ENCODE results near the gene ZDHHC11. TPM values are rescaled to one million over a fixed set of nuclear protein-coding genes. Genes with fewer than 3 reads are reported as not detected.
"Not testable (repeated sequence)": the region's sequence is repeated elsewhere in the genome, so short reads cannot be mapped to it uniquely, and the experiment has no call there.

Gene ZDHHC11
- total and polyA plus RNA-seq, 5 donors from 2014 or later, result 18.3 TPM; not detected in 4

DNA sequence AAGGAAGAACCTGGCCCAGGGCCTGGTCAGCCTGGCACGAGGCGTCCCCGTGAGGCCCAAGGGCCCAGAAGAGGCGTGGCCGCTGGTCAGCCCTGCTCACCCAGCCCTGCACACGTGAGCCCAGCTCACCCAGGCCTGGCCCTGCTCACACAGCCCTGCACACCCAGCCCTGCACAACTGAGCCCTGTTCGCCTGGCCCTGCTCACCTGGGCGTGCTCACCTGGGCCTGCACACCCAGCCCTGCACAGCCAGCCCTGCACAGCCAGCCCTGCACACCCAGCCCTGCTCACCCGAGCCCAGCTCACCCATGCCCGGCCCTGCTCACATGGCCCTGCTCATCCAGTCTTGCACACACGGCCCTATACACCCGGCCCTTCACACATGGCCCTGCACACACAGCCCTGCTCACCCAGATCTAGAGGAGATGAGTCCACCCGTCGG is 2.1 kb downstream of the ZDHHC11 start:
- Histone ChIP-seq H3K27me3 (ENCODE audit: control insufficient read depth, insufficient read depth, low read length) (no peaks in the 10 kb centered on the region), H3K27ac (ENCODE audit: insufficient read depth, low read length, poor library complexity, severe bottlenecking) (no peak overlapping the region), H3K36me3 (ENCODE audit: control insufficient read depth, insufficient read depth, low read length) (no peaks in the 10 kb centered on the region), H3K4me3 (ENCODE audit: low read depth, low read length) (no peak overlapping the region), H3K9me3 (ENCODE audit: control insufficient read depth in 2 of 2, low read length in 2 of 2) (no peaks in the 10 kb centered on the region), H3K4me1 (ENCODE audit: control insufficient read depth, insufficient read depth, low read length, poor library complexity, severe bottlenecking) (no peaks in the 10 kb centered on the region)
- no peak for DNase-seq
- no peak for ATAC-seq (ENCODE audit: low read depth in 2 of 2)
- Mint-ChIP-seq H3K9me3 (no peaks in the 10 kb centered on the region), H3K27ac (no peak overlapping the region), H3K27me3 (no peaks in the 10 kb centered on the region), H3K4me1 (peaks cover 0 to 7% (median 2%) of the 10 kb centered on the region in 4 donors), H3K4me3 (no peak overlapping the region), H3K36me3 (peaks cover 5% of the 10 kb centered on the region)

DNA sequence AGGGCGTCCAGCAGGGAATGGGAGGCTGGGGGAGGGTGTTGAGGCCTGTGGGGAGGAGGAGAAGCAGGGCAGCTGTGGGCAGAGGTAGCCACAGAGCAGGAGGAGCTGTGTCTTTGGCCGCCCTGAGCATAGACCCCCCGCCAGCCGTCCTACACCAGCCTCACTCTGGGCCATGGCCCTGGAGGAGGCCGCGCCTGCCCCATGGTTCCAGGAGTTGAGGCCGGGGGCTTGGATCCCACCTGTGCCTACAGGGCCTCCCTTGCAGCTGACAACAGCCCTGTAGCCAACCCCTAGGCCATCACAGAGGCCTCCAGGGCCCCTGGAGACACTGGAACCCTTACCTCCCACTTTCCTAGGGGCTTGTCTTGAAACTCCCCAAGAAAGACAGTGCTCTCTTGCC is 3.0 kb downstream of the ZDHHC11 start:
- H3K36me3 ChIP-seq (ENCODE audit: control insufficient read depth, insufficient read depth, low read length); H3K4me1 Mint-ChIP-seq; H3K9me3 ChIP-seq (ENCODE audit: control insufficient read depth in 2 of 2, low read length in 2 of 2); H3K4me1 ChIP-seq (ENCODE audit: control insufficient read depth, insufficient read depth, low read length, poor library complexity, severe bottlenecking); H3K27me3 ChIP-seq (ENCODE audit: control insufficient read depth, insufficient read depth, low read length); DNase-seq; H3K27ac Mint-ChIP-seq; ATAC-seq (ENCODE audit: low read depth in 2 of 2); H3K27me3 Mint-ChIP-seq; H3K9me3 Mint-ChIP-seq; H3K4me3 ChIP-seq (ENCODE audit: low read depth, low read length); H3K4me3 Mint-ChIP-seq; H3K27ac ChIP-seq (ENCODE audit: insufficient read depth, low read length, poor library complexity, severe bottlenecking); H3K36me3 Mint-ChIP-seq: not testable (repeated sequence)

DNA sequence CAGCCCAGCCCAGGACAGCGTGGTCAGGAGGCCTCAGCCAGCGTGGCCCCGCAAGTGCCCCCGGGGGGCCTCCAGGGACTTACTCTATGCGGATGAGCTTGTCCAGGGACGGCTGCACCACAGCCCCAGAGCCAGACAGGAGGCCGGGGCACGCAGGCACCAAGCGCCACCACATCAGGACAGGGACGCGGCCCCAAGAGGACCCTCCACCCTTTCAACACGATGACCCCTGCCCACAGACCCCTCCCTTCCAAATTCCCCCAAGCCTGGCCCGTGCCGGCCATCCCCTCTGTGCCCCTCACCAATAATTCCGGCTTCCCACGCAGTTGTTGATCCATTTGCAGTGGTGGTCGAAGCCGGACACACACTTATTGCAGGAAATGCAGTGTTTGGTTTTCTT is 3.6 kb downstream of the ZDHHC11 start:
- not testable (repeated sequence) for H3K27me3 ChIP-seq (ENCODE audit: control insufficient read depth, insufficient read depth, low read length); H3K36me3 ChIP-seq (ENCODE audit: control insufficient read depth, insufficient read depth, low read length); H3K4me3 ChIP-seq (ENCODE audit: low read depth, low read length); H3K27me3 Mint-ChIP-seq; H3K4me1 Mint-ChIP-seq; H3K4me1 ChIP-seq (ENCODE audit: control insufficient read depth, insufficient read depth, low read length, poor library complexity, severe bottlenecking); H3K36me3 Mint-ChIP-seq; ATAC-seq (ENCODE audit: low read depth in 2 of 2); H3K9me3 ChIP-seq (ENCODE audit: control insufficient read depth in 2 of 2, low read length in 2 of 2); H3K9me3 Mint-ChIP-seq; DNase-seq; H3K27ac ChIP-seq (ENCODE audit: insufficient read depth, low read length, poor library complexity, severe bottlenecking); H3K4me3 Mint-ChIP-seq; H3K27ac Mint-ChIP-seq

DNA sequence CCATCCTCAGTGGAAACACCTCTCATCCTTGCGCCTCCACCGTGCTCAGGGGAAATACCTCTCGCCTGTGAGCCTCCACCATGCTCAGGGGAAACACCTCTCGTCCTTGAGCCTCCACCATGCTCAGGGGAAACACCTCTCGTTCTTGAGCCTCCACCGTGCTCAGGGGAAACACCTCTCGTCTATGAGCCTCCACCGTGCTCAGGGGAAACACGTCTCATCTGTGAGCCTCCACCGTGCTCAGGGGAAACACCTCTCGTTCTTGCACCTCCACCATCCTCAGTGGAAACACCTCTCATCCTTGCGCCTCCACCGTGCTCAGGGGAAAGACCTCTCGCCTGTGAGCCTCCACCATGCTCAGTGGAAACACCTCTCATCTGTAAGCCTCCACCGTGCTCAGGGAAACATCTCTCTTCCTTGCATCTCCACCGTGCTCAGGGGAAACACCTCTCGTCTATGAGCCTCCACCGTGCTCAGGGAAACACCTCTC is 4.1 kb downstream of the ZDHHC11 start:
- ATAC-seq (ENCODE audit: low read depth in 2 of 2); H3K4me1 Mint-ChIP-seq; H3K27me3 Mint-ChIP-seq; H3K27me3 ChIP-seq (ENCODE audit: control insufficient read depth, insufficient read depth, low read length); H3K27ac ChIP-seq (ENCODE audit: insufficient read depth, low read length, poor library complexity, severe bottlenecking); H3K4me3 Mint-ChIP-seq; H3K4me3 ChIP-seq (ENCODE audit: low read depth, low read length); H3K4me1 ChIP-seq (ENCODE audit: control insufficient read depth, insufficient read depth, low read length, poor library complexity, severe bottlenecking); H3K9me3 ChIP-seq (ENCODE audit: control insufficient read depth in 2 of 2, low read length in 2 of 2); H3K36me3 ChIP-seq (ENCODE audit: control insufficient read depth, insufficient read depth, low read length); H3K36me3 Mint-ChIP-seq; H3K9me3 Mint-ChIP-seq: not testable (repeated sequence)
- DNase-seq, result peak in 1 of 3 donors; percentile 26
- H3K27ac Mint-ChIP-seq, result peak overlapping the region in 1 of 3 donors; percentile 73

DNA sequence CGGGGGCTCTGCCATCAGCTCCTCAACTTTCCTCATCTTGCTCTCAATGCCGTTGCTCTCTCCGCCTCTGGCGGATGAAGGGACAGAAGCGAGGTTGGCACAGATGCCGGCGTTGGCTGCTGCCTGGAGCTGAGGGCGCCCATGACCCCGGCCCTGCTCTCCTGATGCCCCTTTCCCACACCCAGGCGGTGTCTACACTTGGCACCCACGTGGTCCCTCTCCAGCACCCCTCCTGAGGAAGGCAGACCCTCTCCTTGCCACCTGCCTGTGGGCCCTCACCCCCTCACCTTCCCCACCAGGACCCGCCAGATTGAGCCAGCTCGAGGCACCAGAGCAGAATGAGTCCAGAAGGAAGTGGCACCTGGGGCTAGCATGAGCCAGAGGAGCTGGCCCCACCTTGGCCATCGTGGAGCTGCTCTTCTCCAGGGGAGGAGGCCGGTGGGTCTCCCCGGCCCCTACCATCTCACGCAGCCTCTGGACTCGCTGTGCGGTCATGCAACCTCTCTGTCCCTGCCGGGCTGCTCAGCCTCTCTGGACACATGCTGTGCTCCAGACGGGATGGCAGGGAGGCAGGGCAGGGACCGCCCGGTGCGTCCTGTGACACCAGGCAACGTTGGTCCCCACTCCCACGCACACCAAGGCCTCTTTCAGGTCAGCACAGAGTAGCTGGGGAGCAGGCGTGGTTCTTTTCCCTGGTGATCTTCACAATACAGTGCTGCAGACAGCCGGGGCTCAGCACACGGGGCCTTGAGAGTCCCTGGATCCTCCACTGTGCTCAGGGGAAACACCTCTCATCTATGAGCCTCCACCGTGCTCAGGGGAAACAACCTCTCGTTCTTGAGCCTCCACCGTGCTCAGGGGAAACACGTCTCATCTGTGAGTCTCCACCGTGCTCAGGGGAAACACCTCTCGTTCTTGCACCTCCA is 4.8 kb downstream of the ZDHHC11 start:
- H3K9me3 ChIP-seq (ENCODE audit: control insufficient read depth in 2 of 2, low read length in 2 of 2); H3K4me1 Mint-ChIP-seq; H3K4me3 ChIP-seq (ENCODE audit: low read depth, low read length); H3K4me3 Mint-ChIP-seq; H3K36me3 ChIP-seq (ENCODE audit: control insufficient read depth, insufficient read depth, low read length); H3K27me3 Mint-ChIP-seq; H3K27ac ChIP-seq (ENCODE audit: insufficient read depth, low read length, poor library complexity, severe bottlenecking); H3K9me3 Mint-ChIP-seq; H3K36me3 Mint-ChIP-seq; H3K27me3 ChIP-seq (ENCODE audit: control insufficient read depth, insufficient read depth, low read length); H3K4me1 ChIP-seq (ENCODE audit: control insufficient read depth, insufficient read depth, low read length, poor library complexity, severe bottlenecking); DNase-seq; ATAC-seq (ENCODE audit: low read depth in 2 of 2): not testable (repeated sequence)
- H3K27ac Mint-ChIP-seq, result peak overlapping the region in 1 of 3 donors; percentile 73

DNA sequence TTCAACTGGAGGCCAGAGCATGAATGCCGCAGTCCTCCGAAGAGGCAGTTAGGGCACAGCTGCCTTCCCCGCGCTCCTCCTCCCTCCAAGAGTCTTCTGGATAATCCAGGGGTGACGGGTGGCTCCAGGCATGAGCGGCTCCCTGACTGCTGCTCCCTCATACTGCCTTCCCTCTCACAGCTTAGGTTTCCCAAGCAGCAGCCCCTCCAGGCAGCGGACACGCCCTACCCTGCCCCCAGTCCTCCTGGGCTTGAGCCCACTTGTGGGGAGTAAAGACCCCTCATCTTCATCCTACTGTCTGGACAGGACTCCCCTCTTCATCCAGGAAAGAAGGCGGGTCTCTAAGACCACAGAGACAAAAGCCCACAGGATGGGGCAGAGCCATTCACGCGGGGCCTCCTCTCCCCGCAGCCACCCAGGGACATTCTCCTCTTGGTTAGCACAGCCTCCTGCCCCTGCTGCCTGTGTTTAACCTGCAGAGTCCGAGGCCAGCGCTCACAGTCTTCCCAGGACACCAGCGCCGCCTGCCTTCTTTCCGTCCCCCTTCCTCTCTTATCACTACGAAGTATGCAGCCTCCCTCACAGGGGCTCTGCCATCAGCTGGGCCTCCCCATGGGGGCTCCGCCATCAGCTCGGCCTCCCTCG is 5.6 kb downstream of the ZDHHC11 start:
- not testable (repeated sequence) for DNase-seq; H3K9me3 Mint-ChIP-seq; H3K4me3 Mint-ChIP-seq; H3K36me3 ChIP-seq (ENCODE audit: control insufficient read depth, insufficient read depth, low read length); H3K27ac Mint-ChIP-seq; H3K36me3 Mint-ChIP-seq; H3K27me3 ChIP-seq (ENCODE audit: control insufficient read depth, insufficient read depth, low read length); ATAC-seq (ENCODE audit: low read depth in 2 of 2); H3K4me3 ChIP-seq (ENCODE audit: low read depth, low read length); H3K4me1 ChIP-seq (ENCODE audit: control insufficient read depth, insufficient read depth, low read length, poor library complexity, severe bottlenecking); H3K27me3 Mint-ChIP-seq; H3K9me3 ChIP-seq (ENCODE audit: control insufficient read depth in 2 of 2, low read length in 2 of 2); H3K4me1 Mint-ChIP-seq; H3K27ac ChIP-seq (ENCODE audit: insufficient read depth, low read length, poor library complexity, severe bottlenecking)

DNA sequence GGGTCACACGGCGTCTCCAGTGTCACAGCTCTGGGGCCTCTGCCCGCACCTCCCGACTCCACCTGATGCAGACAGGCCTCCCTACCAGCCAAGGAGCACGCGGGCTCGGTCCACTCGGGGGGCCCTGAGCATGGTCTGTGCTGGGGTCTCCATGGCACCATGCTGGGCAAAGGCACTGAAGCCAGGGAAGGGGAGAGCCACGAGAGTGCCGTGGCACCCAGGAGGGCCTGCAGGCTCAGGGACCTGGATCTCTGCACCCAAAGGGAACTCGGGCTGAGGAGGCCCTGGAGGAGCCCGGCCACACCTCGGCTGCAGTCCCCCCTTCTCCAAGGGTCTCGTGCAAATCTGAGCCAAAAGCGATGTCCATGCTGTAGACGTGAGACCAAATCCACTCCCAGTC is 6.4 kb downstream of the ZDHHC11 start:
- not testable (repeated sequence) for DNase-seq; H3K9me3 Mint-ChIP-seq; H3K27ac ChIP-seq (ENCODE audit: insufficient read depth, low read length, poor library complexity, severe bottlenecking); H3K4me3 ChIP-seq (ENCODE audit: low read depth, low read length); H3K27ac Mint-ChIP-seq; H3K9me3 ChIP-seq (ENCODE audit: control insufficient read depth in 2 of 2, low read length in 2 of 2); H3K36me3 ChIP-seq (ENCODE audit: control insufficient read depth, insufficient read depth, low read length); H3K36me3 Mint-ChIP-seq; H3K27me3 Mint-ChIP-seq; H3K27me3 ChIP-seq (ENCODE audit: control insufficient read depth, insufficient read depth, low read length); H3K4me3 Mint-ChIP-seq; H3K4me1 ChIP-seq (ENCODE audit: control insufficient read depth, insufficient read depth, low read length, poor library complexity, severe bottlenecking); ATAC-seq (ENCODE audit: low read depth in 2 of 2); H3K4me1 Mint-ChIP-seq

DNA sequence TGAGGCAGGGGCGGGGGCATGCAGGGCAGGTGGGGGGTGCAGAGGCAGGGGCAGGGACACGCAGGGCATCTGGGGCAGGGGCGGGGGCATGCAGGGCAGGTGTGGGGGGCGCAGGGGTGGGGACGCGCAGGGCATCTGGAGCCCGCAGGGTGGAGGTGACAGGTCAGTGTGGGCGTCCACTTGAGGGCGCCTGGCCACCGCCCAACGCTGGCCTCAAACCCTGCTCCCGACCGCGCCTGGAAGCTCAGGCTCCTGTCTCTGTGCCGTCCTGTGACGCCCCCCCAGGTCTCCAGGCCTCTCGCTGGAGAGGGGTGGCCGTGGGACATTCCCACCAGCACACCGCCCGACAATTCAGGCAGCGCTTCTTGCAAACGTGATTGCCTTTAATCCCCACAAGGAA is 6.9 kb downstream of the ZDHHC11 start:
- not testable (repeated sequence) for H3K4me1 Mint-ChIP-seq; H3K4me3 ChIP-seq (ENCODE audit: low read depth, low read length); ATAC-seq (ENCODE audit: low read depth in 2 of 2); H3K36me3 Mint-ChIP-seq; H3K27me3 ChIP-seq (ENCODE audit: control insufficient read depth, insufficient read depth, low read length); H3K9me3 ChIP-seq (ENCODE audit: control insufficient read depth in 2 of 2, low read length in 2 of 2); H3K4me3 Mint-ChIP-seq; DNase-seq; H3K27ac ChIP-seq (ENCODE audit: insufficient read depth, low read length, poor library complexity, severe bottlenecking); H3K27me3 Mint-ChIP-seq; H3K4me1 ChIP-seq (ENCODE audit: control insufficient read depth, insufficient read depth, low read length, poor library complexity, severe bottlenecking); H3K36me3 ChIP-seq (ENCODE audit: control insufficient read depth, insufficient read depth, low read length); H3K27ac Mint-ChIP-seq; H3K9me3 Mint-ChIP-seq
